Activated CD4-positive, alpha-beta T cell treated with anti-CD3 and anti-CD28 coated beads, Interleukin-2, Interleukin-6, amounts not matched to agents 100 ng/mL and 50 ng/mL, durations not matched to agents 16 hours and 8 hours (primary cell): ENCODE results near the gene SYTL3.

Experiments used
- DNase-seq: peaks from one replicate; pipeline ENCODE4 v3.0.0-alpha.2; 2020

The SYTL3 gene

GRCh38 chr6:158763434-158764182, 113.8 kb downstream of the SYTL3 start:
- no peak for DNase-seq

GRCh38 chr6:158764183-158764849, 114.5 kb downstream of the SYTL3 start:
- no peak for DNase-seq

GRCh38 chr6:158764926-158765325, 115.1 kb downstream of the SYTL3 start:
- DNase-seq: no peak

- no peak for DNase-seq
Observed at GRCh38 chr6:158765499-158766068, 115.7 kb downstream of the SYTL3 start.

GRCh38 chr6:158766621-158767455, 117.0 kb downstream of the SYTL3 start:
- DNase-seq: no peak

GRCh38 chr6:158767709-158768108, 117.9 kb downstream of the SYTL3 start:
- DNase-seq: no peak

- no peak for DNase-seq
Observed at GRCh38 chr6:158768436-158768835, 118.6 kb downstream of the SYTL3 start.

GRCh38 chr6:158769234-158769770, 119.4 kb downstream of the SYTL3 start:
- no peak for DNase-seq

- DNase-seq: no peak
Observed at GRCh38 chr6:158769771-158770432, 120.0 kb downstream of the SYTL3 start.

GRCh38 chr6:158770533-158771330, 120.9 kb downstream of the SYTL3 start:
- DNase-seq: no peak

- no peak for DNase-seq
Observed at GRCh38 chr6:158771399-158772152, 121.7 kb downstream of the SYTL3 start.

GRCh38 chr6:158772172-158772571, 122.3 kb downstream of the SYTL3 start:
- no peak for DNase-seq

GRCh38 chr6:158772851-158773371, 123.1 kb downstream of the SYTL3 start:
- DNase-seq: no peak

- no peak for DNase-seq
Observed at GRCh38 chr6:158773581-158774449, 124.0 kb downstream of the SYTL3 start.

- no peak for DNase-seq
Observed at GRCh38 chr6:158774717-158775449, 125.0 kb downstream of the SYTL3 start.

- no peak for DNase-seq
Observed at GRCh38 chr6:158775832-158776231, 126.0 kb downstream of the SYTL3 start.

GRCh38 chr6:158776737-158777136, 126.9 kb downstream of the SYTL3 start:
- DNase-seq: no peak

GRCh38 chr6:158777510-158777909, 127.7 kb downstream of the SYTL3 start:
- no peak for DNase-seq
